ENCODE measurements around the gene DSC2. TPM values are rescaled to one million over a fixed set of nuclear protein-coding genes. Genes with fewer than 3 reads are reported as not detected.

DSC2 gene
- total RNA-seq, 1 donor from 2014 or later, result not detected

- H3K4me3 Mint-ChIP-seq, result no peak overlapping the region
- no peak for DNase-seq
- no peaks in the 10 kb centered on the region for H3K36me3 Mint-ChIP-seq (ENCODE audit: low read depth)
- intact Hi-C loops (cut with micrococcal nuclease), result no loop called here
- H3K27ac Mint-ChIP-seq, result no peak overlapping the region
- H3K9me3 Mint-ChIP-seq, result no peaks in the 10 kb centered on the region
- no peaks in the 10 kb centered on the region for H3K4me1 Mint-ChIP-seq
- no peaks in the 10 kb centered on the region for H3K27me3 Mint-ChIP-seq
Observed at GRCh38 chr18:31072175-31072574, 30.0 kb downstream of the DSC2 start.

DNA sequence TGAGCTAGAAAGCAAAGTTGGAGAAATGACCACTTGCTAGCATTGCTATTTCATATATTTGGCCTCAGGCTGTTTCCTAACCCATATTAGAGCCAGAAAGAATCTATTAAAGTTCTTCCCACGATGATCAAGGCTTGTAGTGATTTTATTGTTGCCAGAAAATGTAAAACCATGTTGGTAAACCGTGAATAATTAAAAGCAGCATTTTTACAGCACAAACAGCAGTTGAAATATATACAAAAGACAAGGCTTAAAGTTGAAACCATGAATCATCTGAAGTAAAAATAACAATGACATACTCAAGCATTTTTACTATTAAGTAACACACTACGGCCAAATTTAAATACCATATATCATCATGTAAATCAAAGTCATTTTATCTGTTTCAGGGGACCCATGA, 32.0 kb downstream of the DSC2 start:
- Mint-ChIP-seq H3K27ac (no peak overlapping the region), H3K4me1 (no peaks in the 10 kb centered on the region), H3K4me3 (no peak overlapping the region), H3K9me3 (no peaks in the 10 kb centered on the region), H3K36me3 (ENCODE audit: low read depth) (no peaks in the 10 kb centered on the region), H3K27me3 (no peaks in the 10 kb centered on the region)
- DNase-seq, result no peak
- intact Hi-C loops (cut with micrococcal nuclease), result no loop called here

- H3K4me3 Mint-ChIP-seq, result no peak overlapping the region
- intact Hi-C loops (cut with micrococcal nuclease), result no loop called here
- no peak for DNase-seq
- H3K27ac Mint-ChIP-seq, result no peak overlapping the region
- no peaks in the 10 kb centered on the region for H3K4me1 Mint-ChIP-seq
- H3K27me3 Mint-ChIP-seq, result no peaks in the 10 kb centered on the region
- H3K9me3 Mint-ChIP-seq, result no peaks in the 10 kb centered on the region
- no peaks in the 10 kb centered on the region for H3K36me3 Mint-ChIP-seq (ENCODE audit: low read depth)
Observed at GRCh38 chr18:31066266-31066665, 36.0 kb downstream of the DSC2 start.

DNA sequence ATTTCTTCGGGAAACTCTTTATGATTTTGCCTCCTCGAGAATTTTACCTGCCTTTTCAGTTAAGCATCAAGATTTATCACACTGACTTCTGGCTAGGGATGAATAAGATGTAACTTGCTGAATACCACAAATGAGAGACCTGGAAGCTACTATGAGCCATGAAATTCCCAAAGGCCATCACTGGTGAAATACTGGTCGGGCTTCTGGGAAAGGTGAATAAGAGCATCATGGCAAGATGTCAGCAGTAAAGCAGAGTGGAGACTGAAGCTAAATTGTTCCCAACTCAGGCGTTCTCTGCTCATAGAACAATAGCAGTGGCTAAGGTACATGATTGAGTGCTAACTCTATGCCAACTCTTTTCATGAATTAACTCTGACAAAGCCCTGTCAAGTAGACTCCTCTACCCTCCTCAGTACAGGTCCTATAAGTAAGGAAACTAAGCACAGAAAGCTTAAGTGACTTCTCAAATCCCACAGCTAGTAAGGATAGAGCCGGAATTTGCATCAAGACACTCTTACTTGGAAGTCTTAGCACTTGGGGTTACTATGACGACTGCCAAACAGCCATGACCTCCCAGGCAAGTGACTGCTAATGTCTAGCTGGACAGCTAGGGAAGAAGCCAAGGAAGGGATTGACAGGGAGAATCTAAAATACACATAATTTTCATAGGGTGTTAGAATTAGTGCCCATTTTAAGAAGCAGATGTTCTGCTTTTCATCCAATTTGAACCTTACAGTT, 37.0 kb downstream of the DSC2 start:
- Mint-ChIP-seq H3K9me3 (no peaks in the 10 kb centered on the region), H3K27ac (no peak overlapping the region), H3K4me3 (no peak overlapping the region), H3K36me3 (ENCODE audit: low read depth) (no peaks in the 10 kb centered on the region), H3K27me3 (no peaks in the 10 kb centered on the region), H3K4me1 (no peaks in the 10 kb centered on the region)
- DNase-seq, result no peak
- intact Hi-C loops (cut with micrococcal nuclease), result no loop called here

DNA sequence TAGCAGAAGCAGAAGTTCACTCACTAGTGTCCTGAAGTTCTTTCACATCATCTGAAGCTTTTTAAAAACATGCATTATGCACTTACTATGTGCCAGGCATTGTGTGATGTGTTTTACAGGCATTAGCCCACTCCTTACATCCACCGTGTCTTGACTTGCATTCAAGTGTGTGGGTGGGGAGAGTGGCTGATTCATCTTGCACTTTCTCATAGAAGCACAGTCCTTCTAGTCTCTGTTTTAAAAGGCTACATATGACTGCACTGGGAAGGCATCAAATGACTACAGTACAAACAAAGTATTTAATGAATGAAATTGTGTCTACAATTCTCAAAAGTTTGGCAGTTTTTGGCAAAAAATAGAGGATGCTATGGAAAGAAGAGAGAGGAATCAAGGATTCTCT, 38.1 kb downstream of the DSC2 start:
- DNase-seq, result no peak
- Mint-ChIP-seq H3K9me3 (no peaks in the 10 kb centered on the region), H3K36me3 (ENCODE audit: low read depth) (no peaks in the 10 kb centered on the region), H3K4me3 (no peak overlapping the region), H3K4me1 (no peaks in the 10 kb centered on the region), H3K27me3 (no peaks in the 10 kb centered on the region), H3K27ac (no peak overlapping the region)
- intact Hi-C loops (cut with micrococcal nuclease), result no loop called here

DNA sequence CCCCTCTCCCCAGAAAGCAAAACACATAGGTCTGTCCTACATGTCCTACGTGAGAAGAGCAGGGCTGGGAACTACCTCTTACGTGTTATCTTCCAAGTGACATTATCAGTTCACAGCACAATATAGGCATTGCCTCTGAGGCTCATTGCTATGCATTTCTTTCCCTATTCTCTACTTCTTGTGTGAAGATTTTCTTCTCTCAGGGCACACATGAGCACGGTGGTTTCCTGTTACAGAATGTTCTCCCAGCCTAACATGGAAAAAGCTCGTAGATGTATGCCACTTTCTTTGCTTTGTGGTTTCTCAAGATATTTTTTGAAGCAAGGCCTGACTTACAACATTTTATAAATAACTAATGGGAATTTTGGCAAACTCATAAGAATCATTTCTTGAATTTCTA, 40.3 kb downstream of the DSC2 start:
- H3K27me3 Mint-ChIP-seq, result no peaks in the 10 kb centered on the region
- no peak overlapping the region for H3K4me3 Mint-ChIP-seq
- H3K27ac Mint-ChIP-seq, result no peak overlapping the region
- intact Hi-C loops (cut with micrococcal nuclease), result no loop called here
- no peaks in the 10 kb centered on the region for H3K4me1 Mint-ChIP-seq
- H3K9me3 Mint-ChIP-seq, result no peaks in the 10 kb centered on the region
- no peaks in the 10 kb centered on the region for H3K36me3 Mint-ChIP-seq (ENCODE audit: low read depth)
- DNase-seq, result no peak

DNA sequence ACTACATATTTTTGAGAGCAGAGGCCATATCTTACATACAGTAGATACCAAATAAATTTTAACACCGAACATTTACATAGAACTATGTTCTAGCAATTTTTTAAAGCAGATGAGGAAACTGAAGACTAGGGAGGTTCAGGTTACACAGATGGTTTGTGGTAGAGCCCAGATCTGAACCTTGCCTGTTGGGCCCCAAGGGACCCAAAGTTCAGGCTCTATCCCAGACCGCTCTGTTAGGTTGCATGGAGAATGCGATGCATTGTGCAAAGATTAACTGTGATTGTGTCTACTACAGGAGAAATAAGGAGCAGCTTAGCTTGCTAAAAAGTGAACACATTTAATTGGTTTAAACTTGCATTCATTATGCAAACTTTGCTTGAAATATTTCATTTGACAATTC, 43.3 kb downstream of the DSC2 start:
- H3K4me1 Mint-ChIP-seq, result no peaks in the 10 kb centered on the region
- no peaks in the 10 kb centered on the region for H3K27me3 Mint-ChIP-seq
- no peaks in the 10 kb centered on the region for H3K36me3 Mint-ChIP-seq (ENCODE audit: low read depth)
- H3K9me3 Mint-ChIP-seq, result no peaks in the 10 kb centered on the region
- H3K4me3 Mint-ChIP-seq, result no peak overlapping the region
- H3K27ac Mint-ChIP-seq, result no peak overlapping the region
- DNase-seq, result no peak
- intact Hi-C loops (cut with micrococcal nuclease), result no loop called here

GRCh38 chr18:31057917-31058316, 44.3 kb downstream of the DSC2 start:
- intact Hi-C loops (cut with micrococcal nuclease), result no loop called here
- H3K4me1 Mint-ChIP-seq, result no peaks in the 10 kb centered on the region
- no peaks in the 10 kb centered on the region for H3K36me3 Mint-ChIP-seq (ENCODE audit: low read depth)
- no peak overlapping the region for H3K27ac Mint-ChIP-seq
- H3K4me3 Mint-ChIP-seq, result no peak overlapping the region
- H3K27me3 Mint-ChIP-seq, result no peaks in the 10 kb centered on the region
- H3K9me3 Mint-ChIP-seq, result peaks cover 2% of the 10 kb centered on the region
- no peak for DNase-seq

DNA sequence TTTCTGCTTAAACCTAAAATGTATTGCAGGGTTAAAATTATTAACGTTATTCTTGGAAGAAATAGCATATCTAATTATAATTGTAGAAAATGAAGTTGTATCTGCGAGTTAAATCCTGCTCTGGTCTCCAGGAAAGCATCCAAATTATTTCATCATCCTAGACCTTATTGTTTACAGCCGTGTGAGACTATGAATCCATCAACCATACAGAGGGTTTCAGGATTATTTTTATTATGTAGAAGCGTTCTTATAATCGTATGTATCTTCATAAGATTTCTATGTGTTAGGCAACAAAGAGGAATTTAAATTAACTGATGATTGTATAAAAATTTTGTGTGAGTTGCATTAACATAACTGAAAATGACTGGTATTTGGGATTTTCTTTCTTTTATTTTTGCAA, 45.2 kb downstream of the DSC2 start:
- H3K27me3 Mint-ChIP-seq, result no peaks in the 10 kb centered on the region
- DNase-seq, result no peak
- H3K4me3 Mint-ChIP-seq, result no peak overlapping the region
- H3K9me3 Mint-ChIP-seq, result peaks cover 7% of the 10 kb centered on the region
- H3K36me3 Mint-ChIP-seq (ENCODE audit: low read depth), result no peaks in the 10 kb centered on the region
- no peaks in the 10 kb centered on the region for H3K4me1 Mint-ChIP-seq
- intact Hi-C loops (cut with micrococcal nuclease), result no loop called here
- no peak overlapping the region for H3K27ac Mint-ChIP-seq

DNA sequence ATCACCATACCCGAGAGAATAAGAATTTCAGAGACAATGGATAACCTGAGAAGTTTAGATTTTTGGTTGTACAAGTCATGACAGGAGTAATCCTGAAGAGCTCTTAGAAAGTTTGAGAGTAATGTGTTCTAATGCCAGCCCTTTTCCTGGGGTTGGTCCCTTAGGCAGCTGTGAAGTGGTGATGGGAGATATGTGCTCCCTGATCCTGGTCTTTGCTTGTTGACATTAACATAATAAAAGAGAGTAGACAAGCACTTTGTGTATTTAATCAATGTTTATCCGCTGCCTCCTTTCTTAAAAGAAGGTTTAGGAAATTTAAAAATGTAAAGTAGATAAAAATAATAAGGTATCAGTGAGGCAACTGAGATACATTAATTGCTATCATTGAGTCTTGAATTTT, 45.9 kb downstream of the DSC2 start:
- H3K27me3 Mint-ChIP-seq, result no peaks in the 10 kb centered on the region
- no peaks in the 10 kb centered on the region for H3K4me1 Mint-ChIP-seq
- peaks cover 7% of the 10 kb centered on the region for H3K9me3 Mint-ChIP-seq
- intact Hi-C loops (cut with micrococcal nuclease), result no loop called here
- no peaks in the 10 kb centered on the region for H3K36me3 Mint-ChIP-seq (ENCODE audit: low read depth)
- DNase-seq, result no peak
- no peak overlapping the region for H3K4me3 Mint-ChIP-seq
- H3K27ac Mint-ChIP-seq, result no peak overlapping the region

DNA sequence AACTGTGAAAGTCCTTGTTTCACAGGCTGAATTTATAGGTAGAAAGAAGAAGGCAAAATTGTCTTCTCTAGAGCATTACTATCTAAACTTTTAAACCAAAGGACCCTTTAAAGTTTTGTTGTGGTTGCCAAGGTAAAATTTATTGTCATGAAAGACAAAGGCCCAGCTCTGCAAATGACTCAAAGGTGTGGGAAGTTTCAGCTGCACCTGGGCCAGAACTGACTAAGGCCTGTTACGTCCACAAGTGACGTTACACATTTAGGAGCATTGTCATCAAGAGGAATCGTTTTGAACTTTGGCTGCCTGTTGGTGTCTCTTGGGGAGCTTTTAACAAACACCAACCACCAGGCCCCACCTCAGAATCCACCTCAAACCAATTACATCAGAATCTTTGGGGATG, 51.6 kb downstream of the DSC2 start:
- intact Hi-C loops (cut with micrococcal nuclease), result no loop called here
- no peak overlapping the region for H3K4me3 Mint-ChIP-seq
- H3K9me3 Mint-ChIP-seq, result peaks cover 7% of the 10 kb centered on the region
- no peak for DNase-seq
- no peaks in the 10 kb centered on the region for H3K4me1 Mint-ChIP-seq
- H3K27me3 Mint-ChIP-seq, result no peaks in the 10 kb centered on the region
- no peaks in the 10 kb centered on the region for H3K36me3 Mint-ChIP-seq (ENCODE audit: low read depth)
- H3K27ac Mint-ChIP-seq, result no peak overlapping the region

GRCh38 chr18:31049189-31049588, 53.0 kb downstream of the DSC2 start:
- Mint-ChIP-seq H3K4me3 (no peak overlapping the region), H3K4me1 (no peaks in the 10 kb centered on the region), H3K9me3 (peaks cover 7% of the 10 kb centered on the region), H3K27ac (no peak overlapping the region), H3K36me3 (ENCODE audit: low read depth) (no peaks in the 10 kb centered on the region), H3K27me3 (peaks cover 2% of the 10 kb centered on the region)
- intact Hi-C loops (cut with micrococcal nuclease), result no loop called here
- no peak for DNase-seq

GRCh38 chr18:31048216-31048615, 54.0 kb downstream of the DSC2 start:
- Mint-ChIP-seq H3K27me3 (peaks cover 12% of the 10 kb centered on the region), H3K4me1 (no peaks in the 10 kb centered on the region), H3K36me3 (ENCODE audit: low read depth) (no peaks in the 10 kb centered on the region), H3K4me3 (no peak overlapping the region), H3K27ac (no peak overlapping the region), H3K9me3 (peaks cover 10% of the 10 kb centered on the region)
- DNase-seq, result no peak
- intact Hi-C loops (cut with micrococcal nuclease), result no loop called here

GRCh38 chr18:31046916-31047315, 55.3 kb downstream of the DSC2 start:
- Mint-ChIP-seq H3K36me3 (ENCODE audit: low read depth) (no peaks in the 10 kb centered on the region), H3K4me3 (no peak overlapping the region), H3K4me1 (no peaks in the 10 kb centered on the region), H3K9me3 (peaks cover 5% of the 10 kb centered on the region), H3K27ac (no peak overlapping the region), H3K27me3 (peaks cover 19% of the 10 kb centered on the region)
- DNase-seq, result no peak
- intact Hi-C loops (cut with micrococcal nuclease), result no loop called here

- DNase-seq, result no peak
- Mint-ChIP-seq H3K4me3 (no peak overlapping the region), H3K36me3 (ENCODE audit: low read depth) (peaks cover 3% of the 10 kb centered on the region), H3K9me3 (peaks cover 8% of the 10 kb centered on the region), H3K4me1 (no peaks in the 10 kb centered on the region), H3K27me3 (peaks cover 32% of the 10 kb centered on the region), H3K27ac (no peak overlapping the region)
- intact Hi-C loops (cut with micrococcal nuclease), result no loop called here
Observed at GRCh38 chr18:31045599-31045998, 56.6 kb downstream of the DSC2 start.
